ENCODE data around the gene SUOX.

Gene SUOX

DNA sequence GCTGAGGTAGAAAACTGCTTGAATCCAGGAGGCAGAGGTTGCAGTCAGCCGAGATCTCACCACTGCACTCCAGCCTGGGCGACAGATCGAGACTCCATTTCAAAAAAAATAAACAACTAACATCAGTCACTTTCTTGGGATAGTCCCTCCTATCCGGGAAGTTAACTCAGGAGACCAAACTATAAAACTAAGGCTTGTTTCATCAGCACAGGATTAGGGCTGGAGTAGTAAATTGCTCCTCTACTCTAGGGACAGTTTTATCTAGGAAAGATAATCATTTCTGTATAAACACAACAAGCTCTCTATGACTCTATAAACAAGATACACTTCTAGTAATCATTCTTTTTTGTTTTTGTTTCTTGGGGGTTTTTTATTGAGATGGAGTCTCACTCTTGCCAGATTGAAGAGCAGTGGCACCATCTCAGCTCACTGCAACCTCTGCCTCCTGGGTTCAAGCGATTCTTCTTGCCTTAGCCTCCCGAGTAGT is 56.4 kb downstream of the SUOX start:
- no peak overlapping the region for H3K27ac ChIP-seq
- DNase-seq (ENCODE audit: low read depth, low spot score) = no peak
